NCI-H1436 treated with DMSO at 0.1 percent for 48 hours (cell line): Measurements from ENCODE around the gene GPBAR1.
"Not testable (repeated sequence)": the region's sequence is repeated elsewhere in the genome, so short reads cannot be mapped to it uniquely, and the experiment has no call there.

Experiments used
- DNase-seq: peaks from one replicate; lab custom pipeline; 2025; lab: John Stamatoyannopoulos, UW

The GPBAR1 gene

GRCh38 chr2:218269900-218270720, 9.3 kb downstream of the GPBAR1 start, which contains the start of the genes AAMP and PNKD:
TSS of gene AAMP (minus strand) at chr2:218270137. CDS start at chr2:218270086, 51 bp downstream.
TSS of gene PNKD (plus strand) at chr2:218270519. CDS start at chr2:218270536, 17 bp downstream.
- DNase-seq: peak; percentile 97

- no peak for DNase-seq
These were observed 10.1 kb downstream of the GPBAR1 start for GRCh38 chr2:218270721-218271486.

GRCh38 chr2:218271487-218271797, 10.6 kb downstream of the GPBAR1 start:
- no peak for DNase-seq

GRCh38 chr2:218271865-218272530, 11.2 kb downstream of the GPBAR1 start:
- DNase-seq: no peak

- DNase-seq: peak; percentile 16
These were observed 11.9 kb downstream of the GPBAR1 start for GRCh38 chr2:218272531-218273212.

GRCh38 chr2:218273214-218273907, 12.5 kb downstream of the GPBAR1 start:
- not testable (repeated sequence) for DNase-seq

GRCh38 chr2:218273908-218274249, 13.1 kb downstream of the GPBAR1 start:
- DNase-seq: no peak

- no peak for DNase-seq
These were observed 13.8 kb downstream of the GPBAR1 start for GRCh38 chr2:218274586-218274985.

- DNase-seq: no peak
These were observed 14.7 kb downstream of the GPBAR1 start for GRCh38 chr2:218275371-218276072.

GRCh38 chr2:218276986-218277755, 16.4 kb downstream of the GPBAR1 start:
- no peak for DNase-seq

- no peak for DNase-seq
These were observed 17.1 kb downstream of the GPBAR1 start for GRCh38 chr2:218277921-218278320.

GRCh38 chr2:218278531-218279360, 17.9 kb downstream of the GPBAR1 start:
- no peak for DNase-seq

- DNase-seq: no peak
These were observed 19.6 kb downstream of the GPBAR1 start for GRCh38 chr2:218280260-218280870.

GRCh38 chr2:218281449-218281848, 20.6 kb downstream of the GPBAR1 start:
- DNase-seq: no peak

GRCh38 chr2:218282173-218282991, 21.6 kb downstream of the GPBAR1 start:
- DNase-seq: no peak

GRCh38 chr2:218284106-218284811, 23.4 kb downstream of the GPBAR1 start:
- no peak for DNase-seq

- no peak for DNase-seq
These were observed 24.8 kb downstream of the GPBAR1 start for GRCh38 chr2:218285604-218286003.
